GM23338 (cell line): ENCODE results near the gene FCN1. TPM values are rescaled to one million over a fixed set of nuclear protein-coding genes. Genes with fewer than 3 reads are reported as not detected.

Experiments used
- ATAC-seq: fragments of 200-7000 bp; cut with Tn5 transposase; 3 replicates; pipeline ENCODE4 v1.9.1; 2020
- DNase-seq: peaks from one replicate; pipeline ENCODE4 v3.0.0-alpha.2; 2015; ENCODE audit warnings: low spot score
- H2AFZ ChIP-seq: fragments of 200-600 bp; sonication (generic); 2 replicates; pipeline ENCODE4 v1.8.0; 2016; ENCODE audit warnings: antibody characterized with exemption, mild to moderate bottlenecking, moderate library complexity
- H3F3A ChIP-seq: fragments of 200-600 bp; sonication (generic); replicated peaks from 2 replicates; pipeline ENCODE4 v1.8.0; 2017; ENCODE audit warnings: antibody characterized with exemption, mixed run types, low read depth
- H3K27ac ChIP-seq: fragments of 200-600 bp; sonication (generic); 2 replicates; pipeline ENCODE4 v1.6.1; 2016; ENCODE audit warnings: low read depth
- H3K27me3 ChIP-seq: fragments of 200-600 bp; sonication (generic); 2 replicates; pipeline ENCODE4 v1.8.0; 2016; ENCODE audit warnings: mild to moderate bottlenecking, mixed run types, moderate library complexity; ENCODE audit not compliant: insufficient read depth
- H3K36me3 ChIP-seq: fragments of 200-600 bp; sonication (generic); 2 replicates; pipeline ENCODE4 v1.8.0; 2016; ENCODE audit warnings: mild to moderate bottlenecking; ENCODE audit not compliant: insufficient read depth
- H3K4me1 ChIP-seq: fragments of 200-600 bp; sonication (generic); 2 replicates; pipeline ENCODE4 v1.8.0; 2016; ENCODE audit warnings: mild to moderate bottlenecking, moderate library complexity; ENCODE audit not compliant: insufficient read depth
- H3K4me2 ChIP-seq: fragments of 200-600 bp; sonication (generic); 2 replicates; pipeline ENCODE4 v1.7.1; 2017; ENCODE audit warnings: mixed run types
- H3K4me3 ChIP-seq: fragments of 200-600 bp; sonication (generic); 2 replicates; pipeline ENCODE4 v1.6.1; 2016; ENCODE audit warnings: mixed run types
- H3K79me2 ChIP-seq: fragments of 200-600 bp; sonication (generic); replicated peaks from 2 replicates; pipeline ENCODE4 v1.8.0; 2017; ENCODE audit warnings: mild to moderate bottlenecking; ENCODE audit not compliant: insufficient read depth
- H3K9me2 ChIP-seq: fragments of 200-600 bp; sonication (generic); 2 replicates; pipeline ENCODE4 v1.8.0; 2017; ENCODE audit not compliant: insufficient read depth
- H4K20me1 ChIP-seq: fragments of 200-600 bp; sonication (generic); replicated peaks from 2 replicates; pipeline ENCODE4 v1.8.0; 2017; ENCODE audit warnings: mild to moderate bottlenecking; ENCODE audit not compliant: insufficient read depth
- H3K27ac Mint-ChIP-seq: 2 replicates; pipeline ENCODE4 v1.8.0; 2020; ENCODE audit warnings: inconsistent platforms, mild to moderate bottlenecking, moderate library complexity, mixed read lengths
- H3K27me3 Mint-ChIP-seq: 3 replicates; pipeline ENCODE4 v1.8.0; 2022; ENCODE audit warnings: low read depth, mild to moderate bottlenecking, moderate library complexity, mixed read lengths, inconsistent platforms; ENCODE audit not compliant: insufficient read depth, poor library complexity
- H3K36me3 Mint-ChIP-seq: 3 replicates; pipeline ENCODE4 v1.8.0; 2021; ENCODE audit warnings: low read depth, mild to moderate bottlenecking, inconsistent platforms, moderate library complexity, mixed read lengths
- H3K4me1 Mint-ChIP-seq: 3 replicates; pipeline ENCODE4 v1.8.0; 2020; ENCODE audit warnings: mild to moderate bottlenecking, inconsistent platforms, mixed read lengths
- H3K4me3 Mint-ChIP-seq: 3 replicates; pipeline ENCODE4 v1.8.0; 2021; ENCODE audit warnings: moderate library complexity, mild to moderate bottlenecking, inconsistent platforms, mixed read lengths
- H3K9me3 Mint-ChIP-seq: 3 replicates; pipeline ENCODE4 v1.8.0; 2020; ENCODE audit warnings: moderate library complexity, mild to moderate bottlenecking, inconsistent platforms, mixed read lengths
- CREB1 ChIP-seq: fragments of 250-450 bp; sonication (Bioruptor Pico); IDR thresholded peaks from 2 replicates; pipeline ENCODE4 v1.5.0; 2020; ENCODE audit warnings: low read depth, mild to moderate bottlenecking, moderate library complexity
- EZH2 ChIP-seq: fragments of 200-600 bp; sonication (generic); IDR thresholded peaks from one replicate; pipeline ENCODE4 v1.8.0; 2017; ENCODE audit warnings: antibody characterized with exemption, mild to moderate bottlenecking, low read depth; ENCODE audit not compliant: unreplicated experiment
- EZH2phosphoT487 ChIP-seq: fragments of 200-600 bp; sonication (generic); IDR thresholded peaks from one replicate; pipeline ENCODE4 v1.8.1; 2018; ENCODE audit warnings: antibody characterized with exemption; ENCODE audit not compliant: unreplicated experiment
- JUNB ChIP-seq: IDR thresholded peaks from one replicate; pipeline ENCODE4 v1.6.1; 2016; ENCODE audit warnings: antibody characterized with exemption; ENCODE audit not compliant: unreplicated experiment
- NANOG ChIP-seq: IDR thresholded peaks from 2 replicates; pipeline ENCODE4 v1.6.1; 2016; ENCODE audit warnings: antibody characterized with exemption, borderline replicate concordance
- POLR2AphosphoS5 ChIP-seq: IDR thresholded peaks from 2 replicates; pipeline ENCODE4 v1.6.1; 2016; ENCODE audit warnings: antibody characterized with exemption, low read depth
- STAT1 ChIP-seq: IDR thresholded peaks from one replicate; pipeline ENCODE4 v1.6.1; 2016; ENCODE audit warnings: antibody characterized with exemption; ENCODE audit not compliant: unreplicated experiment
- ZNF114 ChIP-seq: fragments of 250-450 bp; sonication (Bioruptor Pico); IDR thresholded peaks from 2 replicates; pipeline ENCODE4 v1.5.0; 2020; ENCODE audit warnings: mild to moderate bottlenecking, moderate library complexity
- polyA plus RNA-seq: library from polyadenylated mRNA; unstranded; fragments of >200 nt; fragmentation: Nextera tagmentation; extraction: Ambion mirVana; gene quantifications from 2 replicates; pipeline ENCODE4 v1.2.1, GENCODE V29; 2016
- total RNA-seq: library from RNA; depleted of rRNA; stranded (reverse); fragments of >200 nt; shearing (Covaris generic); gene quantifications from 2 replicates; pipeline ENCODE4 v1.2.3, GENCODE V29; 2014
- TF ChIP-seq, protein P1 (sequence below): IDR thresholded peaks from one replicate; pipeline ENCODE4 v1.6.1; 2018; ENCODE audit warnings: antibody characterized with exemption; ENCODE audit not compliant: unreplicated experiment
- TF ChIP-seq, protein P2 (sequence below): fragments of 250-450 bp; sonication (Bioruptor Pico); IDR thresholded peaks from 2 replicates; pipeline ENCODE4 v1.5.0; 2020; ENCODE audit warnings: mild to moderate bottlenecking, moderate library complexity
- TF ChIP-seq, protein P3 (sequence below): IDR thresholded peaks from 2 replicates; pipeline ENCODE4 v1.6.1; 2016; ENCODE audit warnings: antibody characterized with exemption
- TF ChIP-seq, protein P4 (sequence below), 2 experiments: fragments of 200-600 bp in 1 of 2; sonication (generic) in 1 of 2; conservative IDR thresholded peaks; 2 replicates each; pipeline versions ENCODE4 v1.5.1 to v1.6.1; 2016 to 2017; ENCODE audit warnings: antibody characterized with exemption in 2 of 2, low read depth in 2 of 2, mild to moderate bottlenecking in 2 of 2, moderate library complexity in 1 of 2

The FCN1 gene
- total and polyA plus RNA-seq, 2 experiments from 2014 or later, result not detected

DNA sequence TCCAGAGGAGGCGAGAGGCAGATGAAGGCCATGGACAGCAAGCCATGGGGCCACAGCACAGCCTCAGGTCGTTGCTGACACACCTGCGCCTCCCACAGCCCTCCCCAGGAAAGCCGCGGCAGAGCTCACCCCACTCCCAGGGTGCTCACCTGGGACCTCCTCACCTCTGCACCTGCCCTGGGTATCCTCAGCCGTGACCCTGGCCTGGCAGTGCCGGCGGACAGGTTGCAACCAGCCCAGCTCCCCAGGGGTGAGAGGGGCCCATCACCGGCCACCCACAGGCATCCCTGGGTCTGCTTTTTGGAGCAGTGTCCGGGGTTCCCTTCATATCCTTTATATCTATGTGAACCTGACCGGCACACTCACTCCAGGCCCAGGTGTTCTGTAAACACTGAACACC lies 30.4 kb upstream of the FCN1 start:
- DNase-seq (no peak), ATAC-seq (no peak)
- Histone ChIP-seq H3K27ac (no peak overlapping the region), H2AFZ (no peak overlapping the region), H3K4me2 (no peak overlapping the region), H3F3A (no peaks in the 10 kb centered on the region), H4K20me1 (no peaks in the 10 kb centered on the region), H3K4me1 (no peaks in the 10 kb centered on the region), H3K9me2 (0 out of 2 replicates have a peak, but pooled peaks cover 3% of the 10 kb centered on the region), H3K79me2 (no peaks in the 10 kb centered on the region), H3K36me3 (no peaks in the 10 kb centered on the region), H3K4me3 (no peak overlapping the region), H3K27me3 (no peaks in the 10 kb centered on the region)
- Mint-ChIP-seq H3K4me1 (peaks cover 5% of the 10 kb centered on the region), H3K9me3 (no peaks in the 10 kb centered on the region), H3K27ac (no peak overlapping the region), H3K36me3 (no peaks in the 10 kb centered on the region; the same call in 2 of the 3 replicates), H3K4me3 (no peak overlapping the region), H3K27me3 (no peaks in the 10 kb centered on the region)
- TF ChIP-seq, protein P1, sequence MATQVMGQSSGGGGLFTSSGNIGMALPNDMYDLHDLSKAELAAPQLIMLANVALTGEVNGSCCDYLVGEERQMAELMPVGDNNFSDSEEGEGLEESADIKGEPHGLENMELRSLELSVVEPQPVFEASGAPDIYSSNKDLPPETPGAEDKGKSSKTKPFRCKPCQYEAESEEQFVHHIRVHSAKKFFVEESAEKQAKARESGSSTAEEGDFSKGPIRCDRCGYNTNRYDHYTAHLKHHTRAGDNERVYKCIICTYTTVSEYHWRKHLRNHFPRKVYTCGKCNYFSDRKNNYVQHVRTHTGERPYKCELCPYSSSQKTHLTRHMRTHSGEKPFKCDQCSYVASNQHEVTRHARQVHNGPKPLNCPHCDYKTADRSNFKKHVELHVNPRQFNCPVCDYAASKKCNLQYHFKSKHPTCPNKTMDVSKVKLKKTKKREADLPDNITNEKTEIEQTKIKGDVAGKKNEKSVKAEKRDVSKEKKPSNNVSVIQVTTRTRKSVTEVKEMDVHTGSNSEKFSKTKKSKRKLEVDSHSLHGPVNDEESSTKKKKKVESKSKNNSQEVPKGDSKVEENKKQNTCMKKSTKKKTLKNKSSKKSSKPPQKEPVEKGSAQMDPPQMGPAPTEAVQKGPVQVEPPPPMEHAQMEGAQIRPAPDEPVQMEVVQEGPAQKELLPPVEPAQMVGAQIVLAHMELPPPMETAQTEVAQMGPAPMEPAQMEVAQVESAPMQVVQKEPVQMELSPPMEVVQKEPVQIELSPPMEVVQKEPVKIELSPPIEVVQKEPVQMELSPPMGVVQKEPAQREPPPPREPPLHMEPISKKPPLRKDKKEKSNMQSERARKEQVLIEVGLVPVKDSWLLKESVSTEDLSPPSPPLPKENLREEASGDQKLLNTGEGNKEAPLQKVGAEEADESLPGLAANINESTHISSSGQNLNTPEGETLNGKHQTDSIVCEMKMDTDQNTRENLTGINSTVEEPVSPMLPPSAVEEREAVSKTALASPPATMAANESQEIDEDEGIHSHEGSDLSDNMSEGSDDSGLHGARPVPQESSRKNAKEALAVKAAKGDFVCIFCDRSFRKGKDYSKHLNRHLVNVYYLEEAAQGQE, result no peak
- TF ChIP-seq CREB1 (CRISPR knock-in tag) (no peak), EZH2phosphoT487 (no peak), NANOG (no peak), JUNB (no peak), EZH2 (no peak), POLR2AphosphoS5 (no peak), STAT1 (no peak), ZNF114 (CRISPR knock-in tag) (no peak)
- TF ChIP-seq, protein P2, sequence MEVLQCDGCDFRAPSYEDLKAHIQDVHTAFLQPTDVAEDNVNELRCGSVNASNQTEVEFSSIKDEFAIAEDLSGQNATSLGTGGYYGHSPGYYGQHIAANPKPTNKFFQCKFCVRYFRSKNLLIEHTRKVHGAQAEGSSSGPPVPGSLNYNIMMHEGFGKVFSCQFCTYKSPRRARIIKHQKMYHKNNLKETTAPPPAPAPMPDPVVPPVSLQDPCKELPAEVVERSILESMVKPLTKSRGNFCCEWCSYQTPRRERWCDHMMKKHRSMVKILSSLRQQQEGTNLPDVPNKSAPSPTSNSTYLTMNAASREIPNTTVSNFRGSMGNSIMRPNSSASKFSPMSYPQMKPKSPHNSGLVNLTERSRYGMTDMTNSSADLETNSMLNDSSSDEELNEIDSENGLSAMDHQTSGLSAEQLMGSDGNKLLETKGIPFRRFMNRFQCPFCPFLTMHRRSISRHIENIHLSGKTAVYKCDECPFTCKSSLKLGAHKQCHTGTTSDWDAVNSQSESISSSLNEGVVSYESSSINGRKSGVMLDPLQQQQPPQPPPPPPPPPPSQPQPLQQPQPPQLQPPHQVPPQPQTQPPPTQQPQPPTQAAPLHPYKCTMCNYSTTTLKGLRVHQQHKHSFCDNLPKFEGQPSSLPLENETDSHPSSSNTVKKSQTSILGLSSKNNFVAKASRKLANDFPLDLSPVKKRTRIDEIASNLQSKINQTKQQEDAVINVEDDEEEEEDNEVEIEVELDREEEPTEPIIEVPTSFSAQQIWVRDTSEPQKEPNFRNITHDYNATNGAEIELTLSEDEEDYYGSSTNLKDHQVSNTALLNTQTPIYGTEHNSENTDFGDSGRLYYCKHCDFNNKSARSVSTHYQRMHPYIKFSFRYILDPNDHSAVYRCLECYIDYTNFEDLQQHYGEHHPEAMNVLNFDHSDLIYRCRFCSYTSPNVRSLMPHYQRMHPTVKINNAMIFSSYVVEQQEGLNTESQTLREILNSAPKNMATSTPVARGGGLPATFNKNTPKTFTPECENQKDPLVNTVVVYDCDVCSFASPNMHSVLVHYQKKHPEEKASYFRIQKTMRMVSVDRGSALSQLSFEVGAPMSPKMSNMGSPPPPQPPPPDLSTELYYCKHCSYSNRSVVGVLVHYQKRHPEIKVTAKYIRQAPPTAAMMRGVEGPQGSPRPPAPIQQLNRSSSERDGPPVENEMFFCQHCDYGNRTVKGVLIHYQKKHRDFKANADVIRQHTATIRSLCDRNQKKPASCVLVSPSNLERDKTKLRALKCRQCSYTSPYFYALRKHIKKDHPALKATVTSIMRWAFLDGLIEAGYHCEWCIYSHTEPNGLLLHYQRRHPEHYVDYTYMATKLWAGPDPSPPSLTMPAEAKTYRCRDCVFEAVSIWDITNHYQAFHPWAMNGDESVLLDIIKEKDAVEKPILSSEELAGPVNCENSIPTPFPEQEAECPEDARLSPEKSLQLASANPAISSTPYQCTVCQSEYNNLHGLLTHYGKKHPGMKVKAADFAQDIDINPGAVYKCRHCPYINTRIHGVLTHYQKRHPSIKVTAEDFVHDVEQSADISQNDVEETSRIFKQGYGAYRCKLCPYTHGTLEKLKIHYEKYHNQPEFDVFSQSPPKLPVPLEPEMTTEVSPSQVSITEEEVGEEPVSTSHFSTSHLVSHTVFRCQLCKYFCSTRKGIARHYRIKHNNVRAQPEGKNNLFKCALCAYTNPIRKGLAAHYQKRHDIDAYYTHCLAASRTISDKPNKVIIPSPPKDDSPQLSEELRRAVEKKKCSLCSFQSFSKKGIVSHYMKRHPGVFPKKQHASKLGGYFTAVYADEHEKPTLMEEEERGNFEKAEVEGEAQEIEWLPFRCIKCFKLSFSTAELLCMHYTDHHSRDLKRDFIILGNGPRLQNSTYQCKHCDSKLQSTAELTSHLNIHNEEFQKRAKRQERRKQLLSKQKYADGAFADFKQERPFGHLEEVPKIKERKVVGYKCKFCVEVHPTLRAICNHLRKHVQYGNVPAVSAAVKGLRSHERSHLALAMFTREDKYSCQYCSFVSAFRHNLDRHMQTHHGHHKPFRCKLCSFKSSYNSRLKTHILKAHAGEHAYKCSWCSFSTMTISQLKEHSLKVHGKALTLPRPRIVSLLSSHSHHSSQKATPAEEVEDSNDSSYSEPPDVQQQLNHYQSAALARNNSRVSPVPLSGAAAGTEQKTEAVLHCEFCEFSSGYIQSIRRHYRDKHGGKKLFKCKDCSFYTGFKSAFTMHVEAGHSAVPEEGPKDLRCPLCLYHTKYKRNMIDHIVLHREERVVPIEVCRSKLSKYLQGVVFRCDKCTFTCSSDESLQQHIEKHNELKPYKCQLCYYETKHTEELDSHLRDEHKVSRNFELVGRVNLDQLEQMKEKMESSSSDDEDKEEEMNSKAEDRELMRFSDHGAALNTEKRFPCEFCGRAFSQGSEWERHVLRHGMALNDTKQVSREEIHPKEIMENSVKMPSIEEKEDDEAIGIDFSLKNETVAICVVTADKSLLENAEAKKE (CRISPR knock-in tag), result no peak
- TF ChIP-seq, protein P3, sequence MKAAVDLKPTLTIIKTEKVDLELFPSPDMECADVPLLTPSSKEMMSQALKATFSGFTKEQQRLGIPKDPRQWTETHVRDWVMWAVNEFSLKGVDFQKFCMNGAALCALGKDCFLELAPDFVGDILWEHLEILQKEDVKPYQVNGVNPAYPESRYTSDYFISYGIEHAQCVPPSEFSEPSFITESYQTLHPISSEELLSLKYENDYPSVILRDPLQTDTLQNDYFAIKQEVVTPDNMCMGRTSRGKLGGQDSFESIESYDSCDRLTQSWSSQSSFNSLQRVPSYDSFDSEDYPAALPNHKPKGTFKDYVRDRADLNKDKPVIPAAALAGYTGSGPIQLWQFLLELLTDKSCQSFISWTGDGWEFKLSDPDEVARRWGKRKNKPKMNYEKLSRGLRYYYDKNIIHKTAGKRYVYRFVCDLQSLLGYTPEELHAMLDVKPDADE, result no peak
- TF ChIP-seq, protein P4, sequence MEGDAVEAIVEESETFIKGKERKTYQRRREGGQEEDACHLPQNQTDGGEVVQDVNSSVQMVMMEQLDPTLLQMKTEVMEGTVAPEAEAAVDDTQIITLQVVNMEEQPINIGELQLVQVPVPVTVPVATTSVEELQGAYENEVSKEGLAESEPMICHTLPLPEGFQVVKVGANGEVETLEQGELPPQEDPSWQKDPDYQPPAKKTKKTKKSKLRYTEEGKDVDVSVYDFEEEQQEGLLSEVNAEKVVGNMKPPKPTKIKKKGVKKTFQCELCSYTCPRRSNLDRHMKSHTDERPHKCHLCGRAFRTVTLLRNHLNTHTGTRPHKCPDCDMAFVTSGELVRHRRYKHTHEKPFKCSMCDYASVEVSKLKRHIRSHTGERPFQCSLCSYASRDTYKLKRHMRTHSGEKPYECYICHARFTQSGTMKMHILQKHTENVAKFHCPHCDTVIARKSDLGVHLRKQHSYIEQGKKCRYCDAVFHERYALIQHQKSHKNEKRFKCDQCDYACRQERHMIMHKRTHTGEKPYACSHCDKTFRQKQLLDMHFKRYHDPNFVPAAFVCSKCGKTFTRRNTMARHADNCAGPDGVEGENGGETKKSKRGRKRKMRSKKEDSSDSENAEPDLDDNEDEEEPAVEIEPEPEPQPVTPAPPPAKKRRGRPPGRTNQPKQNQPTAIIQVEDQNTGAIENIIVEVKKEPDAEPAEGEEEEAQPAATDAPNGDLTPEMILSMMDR (conservative IDR thresholded peaks at IDR 0.05; ENCODE audit: low read depth in 2 of 2), result no peak
